K562 (cell line): ENCODE results near the gene CD40. TPM values are rescaled to one million over a fixed set of nuclear protein-coding genes. Genes with fewer than 3 reads are reported as not detected.

Source experiments
- ATAC-seq: fragments of 200-7000 bp; cut with Tn5 transposase; 3 replicates; pipeline ENCODE4 v1.9.1; 2020; ENCODE audit warnings: moderate library complexity
- BruUV-seq: library from RNA; stranded (reverse); fragments of 400-500 nt; replicated peaks from 2 replicates; lab custom pipeline; 2021; lab: Mats Ljungman, UMichigan
- CTCF ChIA-PET: fragments of 300-600 bp; formaldehyde crosslinking; extraction: SDS; loops from one replicate; lab custom pipeline; 2021; ENCODE audit warnings: low intra/inter-chr PET ratio; lab: Yijun Ruan, JAX
- POLR2A ChIA-PET: fragments of 300-600, 350-650 bp; sonication (Branson Sonifier 250); formaldehyde crosslinking; extraction: SDS; loops from one replicate; lab custom pipeline; 2021; ENCODE audit warnings: antibody characterized with exemption, inconsistent platforms; lab: Yijun Ruan, JAX
- DNase-seq, 4 experiments: peaks; one replicate each; pipeline versions ENCODE4 v3.0.0 to v3.0.0-alpha.2; 2011 to 2018; ENCODE audit warnings: low spot score in 3 of 4, mixed read lengths in 3 of 4; ENCODE audit errors: extremely low read depth in 1 of 4
- FAIRE-seq: peaks from 2 replicates; lab custom pipeline; 2011; peaks lifted over from hg19 to GRCh38; lab: Jason Lieb, UNC
- H2AFZ ChIP-seq: 2 replicates; pipeline ENCODE4 v1.6.0; 2011; ENCODE audit warnings: low read depth, low read length, control low read depth, inconsistent platforms
- H3K27ac ChIP-seq: fragments of 200-600 bp; 3 replicates; pipeline ENCODE4 v1.8.0; 2011; ENCODE audit warnings: low read depth, mild to moderate bottlenecking, control low read depth, inconsistent platforms, low read length, moderate library complexity, mixed read lengths; ENCODE audit errors: extremely low read depth
- H3K27me3 ChIP-seq, 2 experiments: fragments of 300-600 bp in 1 of 2; 2 replicates in 1 of 2; 3 replicates in 1 of 2; pipeline versions ENCODE4 v1.6.0 to v1.8.0; 2011; ENCODE audit warnings: inconsistent platforms in 2 of 2, low read length in 2 of 2, mild to moderate bottlenecking in 1 of 2, mixed read lengths in 1 of 2, moderate library complexity in 1 of 2; ENCODE audit not compliant: control insufficient read depth in 2 of 2, insufficient read depth in 2 of 2
- H3K36me3 ChIP-seq: fragments of 300-600 bp; 3 replicates; pipeline ENCODE4 v1.8.0; 2011; ENCODE audit warnings: mild to moderate bottlenecking, low read length, inconsistent platforms; ENCODE audit not compliant: control insufficient read depth, insufficient read depth
- H3K4me1 ChIP-seq, 2 experiments: fragments of 200-600 bp in 1 of 2; replicated peaks in 1 of 2; 2 replicates in 1 of 2; 3 replicates in 1 of 2; pipeline versions ENCODE4 v1.5.1 to v1.8.0; 2011; ENCODE audit warnings: inconsistent platforms in 2 of 2, low read length in 2 of 2, mild to moderate bottlenecking in 1 of 2, mixed read lengths in 1 of 2, moderate library complexity in 1 of 2; ENCODE audit not compliant: control insufficient read depth in 2 of 2, insufficient read depth in 2 of 2
- H3K4me2 ChIP-seq: 2 replicates; pipeline ENCODE4 v1.6.1; 2011; ENCODE audit warnings: low read length, control low read depth, inconsistent platforms, mixed read lengths; ENCODE audit not compliant: insufficient read depth
- H3K4me3 ChIP-seq: fragments of 200-600 bp; sonication (generic), shearing (Covaris generic); 2 replicates; pipeline ENCODE4 v1.5.1; 2016; ENCODE audit warnings: control low read depth, inconsistent platforms
- H3K79me2 ChIP-seq: fragments of 200-600 bp; 3 replicates; pipeline ENCODE4 v1.8.0; 2011; ENCODE audit warnings: low read length, inconsistent platforms; ENCODE audit not compliant: control insufficient read depth, insufficient read depth
- H3K9ac ChIP-seq, 2 experiments: 2 replicates each; pipeline versions ENCODE4 v1.6.0 to v1.6.1; 2011; ENCODE audit warnings: low read depth in 2 of 2, low read length in 2 of 2, control low read depth in 1 of 2, inconsistent platforms in 1 of 2, mild to moderate bottlenecking in 1 of 2, mixed read lengths in 1 of 2; ENCODE audit not compliant: insufficient read depth in 1 of 2
- H3K9me1 ChIP-seq: one replicate; pipeline ENCODE4 v1.6.0; 2011; ENCODE audit warnings: inconsistent platforms, mild to moderate bottlenecking, low read length, moderate library complexity; ENCODE audit not compliant: control insufficient read depth, insufficient read depth
- H3K9me3 ChIP-seq: replicated peaks from 2 replicates; pipeline ENCODE4 v1.5.1; 2011; ENCODE audit warnings: low read depth, low read length, inconsistent platforms; ENCODE audit not compliant: control insufficient read depth, insufficient read depth
- H4K20me1 ChIP-seq: replicated peaks from 2 replicates; pipeline ENCODE4 v1.6.1; 2011; ENCODE audit warnings: low read length, inconsistent platforms, mixed read lengths; ENCODE audit not compliant: control insufficient read depth, insufficient read depth
- ADNP ChIP-seq: fragments of 200-800 bp; sonication (Bioruptor generic); IDR thresholded peaks from 2 replicates; pipeline ENCODE4 v1.6.1; 2016; ENCODE audit warnings: missing genetic modification characterization, missing compliant biosample characterization
- BCOR ChIP-seq: fragments of 450-650 bp; IDR thresholded peaks from 2 replicates; pipeline ENCODE4 v1.6.1; 2016
- LCOR ChIP-seq: sonication (generic); formaldehyde crosslinking; IDR thresholded peaks from 2 replicates; pipeline ENCODE4 v1.8.0; 2022; ENCODE audit warnings: mild to moderate bottlenecking, missing genetic modification reagents
- MAFK ChIP-seq: IDR thresholded peaks from 2 replicates; pipeline ENCODE4 v1.6.1; 2011; ENCODE audit warnings: low read length, improper control_type of control experiment
- MECOM ChIP-seq: fragments of 250-450 bp; sonication (Bioruptor Pico); IDR thresholded peaks from 2 replicates; pipeline ENCODE4 v1.8.0; 2022; ENCODE audit warnings: inconsistent platforms
- RBM25 ChIP-seq: fragments of 200-400 bp; formaldehyde crosslinking; IDR thresholded peaks from 2 replicates; pipeline ENCODE4 v1.6.1; 2018; ENCODE audit warnings: low read length, low read depth, moderate library complexity; ENCODE audit not compliant: severe bottlenecking
- SIX5 ChIP-seq, 2 experiments: IDR thresholded peaks; 2 replicates each; pipeline ENCODE4 v1.6.1; 2011; ENCODE audit warnings: low read length in 2 of 2, borderline replicate concordance in 1 of 2, low read depth in 1 of 2, mild to moderate bottlenecking in 1 of 2, moderate library complexity in 1 of 2; ENCODE audit not compliant: insufficient read depth in 1 of 2
- TBP ChIP-seq: optimal IDR thresholded peaks from 2 replicates; pipeline ENCODE3; 2011; ENCODE audit warnings: low read depth, low read length, improper control_type of control experiment
- YY1 ChIP-seq, 3 experiments: IDR thresholded peaks; 2 replicates each; pipeline ENCODE4 v1.6.1; 2011; ENCODE audit warnings: low read length in 2 of 3, mild to moderate bottlenecking in 2 of 3, moderate library complexity in 2 of 3, borderline replicate concordance in 1 of 3, control low read depth in 1 of 3, low read depth in 1 of 3; ENCODE audit not compliant: insufficient read depth in 3 of 3, insufficient replicate concordance in 2 of 3, control insufficient read depth in 1 of 3, insufficient read length in 1 of 3; ENCODE audit errors: extremely low read depth in 1 of 3
- ZBTB5 ChIP-seq: fragments of 450-650 bp; IDR thresholded peaks from 2 replicates; pipeline ENCODE4 v1.6.1; 2017; ENCODE audit warnings: antibody characterized with exemption
- ZNF121 ChIP-seq: sonication (generic); formaldehyde crosslinking; conservative IDR thresholded peaks from 2 replicates; pipeline ENCODE4 v1.8.0; 2022; ENCODE audit warnings: missing genetic modification reagents
- WGBS: fragments of 100-300 bp; shearing (Covaris generic); methylation state at CpG from one replicate; pipeline ENCODE4 v1.1.6; 2016; ENCODE audit warnings: low coverage, mixed read lengths; ENCODE audit not compliant: insufficient coverage; ENCODE audit errors: missing lambda C conversion rate; 5-methylcytosine and 5-hydroxymethylcytosine counted together
- in situ Hi-C: fragments of 300-500 bp; cut with MboI; formaldehyde crosslinking; loops from 4 replicates; pipeline ENCODE4 v1.15.0; 2018; ENCODE audit warnings: inconsistent platforms, mixed read lengths
- intact Hi-C: fragments of 100-400 bp; cut with micrococcal nuclease; formaldehyde crosslinking; loops from 2 replicates; pipeline ENCODE4 v1.14.2; 2022
- polyA plus RNA-seq, 8 experiments: library from polyadenylated mRNA; depleted of rRNA in 4 of 8; stranded (reverse) in 5 of 8; unstranded in 3 of 8; fragments of >200 nt; fragmentation: Nextera tagmentation in 2 of 8; fragmentation: Illumina TruSeq in 1 of 8; extraction: Ambion mirVana in 2 of 8; extraction: Trizol in 1 of 8; gene quantifications; 2 replicates each; pipeline versions ENCODE4 v1.2.1 to v1.2.3, GENCODE V29; 2011 to 2014; ENCODE audit warnings: inconsistent platforms in 1 of 8, missing spikeins in 1 of 8
- total RNA-seq, 7 experiments: library from RNA; depleted of rRNA in 6 of 7; stranded (reverse); fragments of >200 nt in 6 of 7; fragmentation: Illumina TruSeq in 2 of 7; extraction: Trizol in 2 of 7; gene quantifications; 2 replicates each; pipeline versions ENCODE4 v1.2.1 to v1.2.3, GENCODE V29; 2011 to 2021; ENCODE audit warnings: low replicate concordance in 1 of 7
- TF ChIP-seq, protein P1 (sequence below): fragments of 250-450 bp; sonication (Bioruptor Pico); IDR thresholded peaks from 2 replicates; pipeline ENCODE4 v1.8.0; 2021; ENCODE audit warnings: moderate library complexity, mild to moderate bottlenecking, inconsistent platforms

CD40 gene
- total and polyA plus RNA-seq, 9 of the 15 experiments (the other 6 are each of a cell fraction or from before 2014, with no cell fraction given) = 0.76 to 3.7 (median 1.6) TPM

GRCh38 chr20:46152824-46153586 lies 34.9 kb downstream of the CD40 start:
- Histone ChIP-seq H3K4me2 (no peak overlapping the region), H3K9ac (no peak overlapping the region), H3K4me1 (no peaks in the 10 kb centered on the region), H3K36me3 (no peaks in the 10 kb centered on the region), H3K27ac (no peak overlapping the region), H3K79me2 (no peaks in the 10 kb centered on the region), H3K4me3 (no peak overlapping the region), H4K20me1 (peaks cover 6% of the 10 kb centered on the region; the same call in 1 of the 2 replicates), H3K9me3 (no peaks in the 10 kb centered on the region), H3K27me3 (peaks cover 35 to 76% of the 10 kb centered on the region in 2 experiments; a peak in 4 of 5 replicates), H3K9me1 (no peaks in the 10 kb centered on the region), H2AFZ (no peak overlapping the region)
- DNase-seq = no peak
- TF ChIP-seq MAFK = no peak
- TF ChIP-seq RBM25 = peak; percentile 38
- no peak for TF ChIP-seq MECOM (CRISPR knock-in tag)
- TF ChIP-seq SIX5 (IDR thresholded peaks at IDR 0.05; ENCODE audit: borderline replicate concordance in 1 of 2, insufficient read depth in 1 of 2, low read depth in 1 of 2, low read length in 2 of 2) = no peak
- no peak for TF ChIP-seq ZBTB5
- TF ChIP-seq ZNF121 = peak; percentile 93
- 0 out of 2 replicates have a peak, but pooled peaks have one; percentile 37 for TF ChIP-seq ADNP (tag)
- TF ChIP-seq YY1 (IDR thresholded peaks at IDR 0.05; ENCODE audit: borderline replicate concordance in 1 of 3, control insufficient read depth in 1 of 3, extremely low read depth in 1 of 3, insufficient read depth in 3 of 3, insufficient read length in 1 of 3, insufficient replicate concordance in 2 of 3, low read depth in 1 of 3, low read length in 2 of 3) = no peak
- TF ChIP-seq BCOR = 0 out of 2 replicates have a peak, but pooled peaks have one; percentile 41
- TF ChIP-seq LCOR (CRISPR knock-in tag) = no peak
- TF ChIP-seq, protein P1, sequence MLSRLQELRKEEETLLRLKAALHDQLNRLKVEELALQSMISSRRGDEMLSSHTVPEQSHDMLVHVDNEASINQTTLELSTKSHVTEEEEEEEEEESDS (CRISPR knock-in tag) = no peak
- no peak for TF ChIP-seq TBP
- in situ Hi-C loops = no loop called here
- FAIRE-seq = no peak
- no peak for ATAC-seq
- no TSS peak for BruUV-seq
- ChIA-PET POLR2A (no interaction called here), CTCF (no interaction called here)
- WGBS = 20% methylated on average over 29 of the region's 33 CpGs
- intact Hi-C loops = no loop called here
